ENCODE results near the gene KRT3.
"Not testable (repeated sequence)": the region's sequence is repeated elsewhere in the genome, so short reads cannot be mapped to it uniquely, and the experiment has no call there.

Gene KRT3

GRCh38 chr12:52757449-52758176, 38.3 kb downstream of the KRT3 start:
- Mint-ChIP-seq H3K4me3 (no peak overlapping the region), H3K36me3 (no peaks in the 10 kb centered on the region), H3K27ac (no peak overlapping the region), H3K4me1 (no peaks in the 10 kb centered on the region), H3K27me3 (peaks cover 25% of the 10 kb centered on the region), H3K9me3 (peaks cover 2% of the 10 kb centered on the region)
- ATAC-seq, result no peak

- H3K9me3 Mint-ChIP-seq, result peaks cover 2% of the 10 kb centered on the region
- no peak overlapping the region for H3K27ac Mint-ChIP-seq
- no peak for ATAC-seq
- no peaks in the 10 kb centered on the region for H3K4me1 Mint-ChIP-seq
- H3K36me3 Mint-ChIP-seq, result no peaks in the 10 kb centered on the region
- H3K4me3 Mint-ChIP-seq, result no peak overlapping the region
- peaks cover 28% of the 10 kb centered on the region for H3K27me3 Mint-ChIP-seq
Observed at GRCh38 chr12:52756281-52756960, 39.5 kb downstream of the KRT3 start.

- H3K27ac Mint-ChIP-seq, result no peak overlapping the region
- no peaks in the 10 kb centered on the region for H3K36me3 Mint-ChIP-seq
Observed at GRCh38 chr12:52755533-52755932, 40.4 kb downstream of the KRT3 start.

GRCh38 chr12:52754135-52754534, 41.8 kb downstream of the KRT3 start:
- H3K9me3 Mint-ChIP-seq, result no peaks in the 10 kb centered on the region
- no peak for ATAC-seq
- H3K4me3 Mint-ChIP-seq, result no peak overlapping the region
- no peaks in the 10 kb centered on the region for H3K4me1 Mint-ChIP-seq
- no peak overlapping the region for H3K27ac Mint-ChIP-seq
- peaks cover 28% of the 10 kb centered on the region for H3K27me3 Mint-ChIP-seq
- no peaks in the 10 kb centered on the region for H3K36me3 Mint-ChIP-seq

More at GRCh38 chr12:52755533-52755932, 40.4 kb downstream of the KRT3 start:
- H3K4me1 Mint-ChIP-seq, result no peaks in the 10 kb centered on the region
- no peak for ATAC-seq
- H3K9me3 Mint-ChIP-seq, result no peaks in the 10 kb centered on the region
- no peak overlapping the region for H3K4me3 Mint-ChIP-seq
- H3K27me3 Mint-ChIP-seq, result peaks cover 28% of the 10 kb centered on the region

GRCh38 chr12:52753283-52753682, 42.6 kb downstream of the KRT3 start:
- no peaks in the 10 kb centered on the region for H3K4me1 Mint-ChIP-seq
- no peak overlapping the region for H3K27ac Mint-ChIP-seq
- no peaks in the 10 kb centered on the region for H3K9me3 Mint-ChIP-seq
- H3K36me3 Mint-ChIP-seq, result no peaks in the 10 kb centered on the region
- H3K27me3 Mint-ChIP-seq, result peaks cover 28% of the 10 kb centered on the region
- no peak for ATAC-seq
- H3K4me3 Mint-ChIP-seq, result no peak overlapping the region

- no peak overlapping the region for H3K27ac Mint-ChIP-seq
- no peak for ATAC-seq
- H3K4me3 Mint-ChIP-seq, result no peak overlapping the region
- no peaks in the 10 kb centered on the region for H3K9me3 Mint-ChIP-seq
- H3K27me3 Mint-ChIP-seq, result peaks cover 28% of the 10 kb centered on the region
- no peaks in the 10 kb centered on the region for H3K36me3 Mint-ChIP-seq
- H3K4me1 Mint-ChIP-seq, result no peaks in the 10 kb centered on the region
Observed at GRCh38 chr12:52752516-52752915, 43.4 kb downstream of the KRT3 start.

- H3K4me3 Mint-ChIP-seq, result no peak overlapping the region
- H3K4me1 Mint-ChIP-seq, result no peaks in the 10 kb centered on the region
- no peak overlapping the region for H3K27ac Mint-ChIP-seq
- ATAC-seq, result no peak
- H3K27me3 Mint-ChIP-seq, result peaks cover 28% of the 10 kb centered on the region
- no peaks in the 10 kb centered on the region for H3K9me3 Mint-ChIP-seq
- H3K36me3 Mint-ChIP-seq, result no peaks in the 10 kb centered on the region
Observed at GRCh38 chr12:52751795-52752194, 44.1 kb downstream of the KRT3 start.

GRCh38 chr12:52750532-52750931, 45.4 kb downstream of the KRT3 start:
- peaks cover 28% of the 10 kb centered on the region for H3K27me3 Mint-ChIP-seq
- H3K4me3 Mint-ChIP-seq, H3K36me3 Mint-ChIP-seq, H3K27ac Mint-ChIP-seq, H3K9me3 Mint-ChIP-seq, H3K4me1 Mint-ChIP-seq, ATAC-seq: not testable (repeated sequence)

GRCh38 chr12:52749827-52750226, 46.1 kb downstream of the KRT3 start:
- Mint-ChIP-seq H3K4me1 (no peaks in the 10 kb centered on the region), H3K36me3 (no peaks in the 10 kb centered on the region), H3K4me3 (no peak overlapping the region), H3K27ac (no peak overlapping the region), H3K27me3 (peaks cover 21% of the 10 kb centered on the region), H3K9me3 (no peaks in the 10 kb centered on the region)
- ATAC-seq, result no peak

GRCh38 chr12:52748578-52748977, 47.3 kb downstream of the KRT3 start:
- Mint-ChIP-seq H3K9me3 (no peaks in the 10 kb centered on the region), H3K36me3 (no peaks in the 10 kb centered on the region), H3K4me1 (no peaks in the 10 kb centered on the region), H3K4me3 (no peak overlapping the region), H3K27ac (no peak overlapping the region), H3K27me3 (peaks cover 26% of the 10 kb centered on the region)
- ATAC-seq, result no peak

- H3K4me3 Mint-ChIP-seq, result no peak overlapping the region
- H3K36me3 Mint-ChIP-seq, result no peaks in the 10 kb centered on the region
- ATAC-seq, result no peak
- no peaks in the 10 kb centered on the region for H3K9me3 Mint-ChIP-seq
- peaks cover 36% of the 10 kb centered on the region for H3K27me3 Mint-ChIP-seq
- H3K27ac Mint-ChIP-seq, result no peak overlapping the region
- H3K4me1 Mint-ChIP-seq, result no peaks in the 10 kb centered on the region
Observed at GRCh38 chr12:52745554-52745953, 50.4 kb downstream of the KRT3 start.

- Mint-ChIP-seq H3K36me3 (no peaks in the 10 kb centered on the region), H3K27me3 (peaks cover 45% of the 10 kb centered on the region), H3K27ac (no peak overlapping the region), H3K9me3 (no peaks in the 10 kb centered on the region), H3K4me3 (no peak overlapping the region), H3K4me1 (no peaks in the 10 kb centered on the region)
- no peak for ATAC-seq
Observed at GRCh38 chr12:52744493-52745156, 51.3 kb downstream of the KRT3 start.

- Mint-ChIP-seq H3K4me3 (no peak overlapping the region), H3K9me3 (no peaks in the 10 kb centered on the region), H3K4me1 (no peaks in the 10 kb centered on the region), H3K27me3 (peaks cover 45% of the 10 kb centered on the region), H3K36me3 (no peaks in the 10 kb centered on the region), H3K27ac (no peak overlapping the region)
- no peak for ATAC-seq
Observed at GRCh38 chr12:52742822-52743457, 53.0 kb downstream of the KRT3 start.

- Mint-ChIP-seq H3K36me3 (no peaks in the 10 kb centered on the region), H3K27ac (no peak overlapping the region), H3K4me1 (no peaks in the 10 kb centered on the region), H3K9me3 (no peaks in the 10 kb centered on the region), H3K4me3 (no peak overlapping the region), H3K27me3 (peaks cover 46% of the 10 kb centered on the region)
- ATAC-seq, result no peak
Observed at GRCh38 chr12:52742196-52742580, 53.7 kb downstream of the KRT3 start.

- H3K9me3 Mint-ChIP-seq, result no peaks in the 10 kb centered on the region
- H3K4me3 Mint-ChIP-seq, result no peak overlapping the region
- H3K36me3 Mint-ChIP-seq, result no peaks in the 10 kb centered on the region
- ATAC-seq, result no peak
- peaks cover 52% of the 10 kb centered on the region for H3K27me3 Mint-ChIP-seq
- H3K4me1 Mint-ChIP-seq, result no peaks in the 10 kb centered on the region
- no peak overlapping the region for H3K27ac Mint-ChIP-seq
Observed at GRCh38 chr12:52741375-52742195, 54.3 kb downstream of the KRT3 start.
